Liver (tissue), 9 donors: ENCODE results near the gene SH2D5. TPM values are rescaled to one million over a fixed set of nuclear protein-coding genes. Genes with fewer than 3 reads are reported as not detected.

Experiments used
- DNase-seq: peaks from one replicate; pipeline ENCODE4 v3.0.0-alpha.2; 2017; ENCODE audit warnings: low spot score
- H3K27ac ChIP-seq, 2 donors: one replicate each; pipeline ENCODE4 v1.7.0; 2013; ENCODE audit warnings: inconsistent platforms in 2 of 2, low read length in 2 of 2, control low read depth in 1 of 2, low read depth in 1 of 2, mild to moderate bottlenecking in 1 of 2
- H3K27me3 ChIP-seq, 4 donors: one replicate each; pipeline versions ENCODE4 v1.6.1 to v1.7.0; 2013; ENCODE audit warnings: low read length in 3 of 4, inconsistent platforms in 1 of 4, mild to moderate bottlenecking in 1 of 4, moderate library complexity in 1 of 4; ENCODE audit not compliant: control insufficient read depth in 4 of 4, insufficient read depth in 4 of 4
- H3K36me3 ChIP-seq, 4 donors: one replicate each; pipeline versions ENCODE4 v1.6.1 to v1.7.0; 2013; ENCODE audit warnings: low read length in 3 of 4, mild to moderate bottlenecking in 3 of 4, low read depth in 1 of 4, moderate library complexity in 1 of 4; ENCODE audit not compliant: control insufficient read depth in 4 of 4, insufficient read depth in 3 of 4
- H3K4me1 ChIP-seq, 4 donors: one replicate each; pipeline versions ENCODE4 v1.6.1 to v1.7.0; 2013; ENCODE audit warnings: low read length in 3 of 4, mild to moderate bottlenecking in 3 of 4, moderate library complexity in 1 of 4; ENCODE audit not compliant: control insufficient read depth in 4 of 4, insufficient read depth in 4 of 4
- H3K4me3 ChIP-seq, 3 donors: one replicate each; pipeline versions ENCODE4 v1.6.1 to v1.7.0; 2013; ENCODE audit warnings: low read length in 3 of 3, control low read depth in 1 of 3, low read depth in 1 of 3, mild to moderate bottlenecking in 1 of 3
- H3K9ac ChIP-seq, 2 donors: one replicate each; pipeline ENCODE4 v1.7.0; 2013; ENCODE audit warnings: low read length in 2 of 2, mild to moderate bottlenecking in 2 of 2, moderate library complexity in 2 of 2, control low read depth in 1 of 2, low read depth in 1 of 2
- H3K9me3 ChIP-seq, 4 donors: one replicate each; pipeline versions ENCODE4 v1.6.1 to v1.7.0; 2013; ENCODE audit warnings: low read length in 3 of 4; ENCODE audit not compliant: control insufficient read depth in 4 of 4
- EGR1 ChIP-seq, 2 donors: IDR thresholded peaks; 2 replicates each; pipeline ENCODE4 v1.6.1; 2016 to 2018; ENCODE audit warnings: antibody characterized with exemption in 2 of 2, low read depth in 2 of 2
- FOXA2 ChIP-seq: IDR thresholded peaks from 2 replicates; pipeline ENCODE4 v1.6.1; 2016; ENCODE audit warnings: antibody characterized with exemption
- GABPA ChIP-seq, 2 donors: IDR thresholded peaks in 1 of 2; conservative IDR thresholded peaks in 1 of 2; 2 replicates each; pipeline ENCODE4 v1.6.1; 2016; ENCODE audit warnings: antibody characterized with exemption in 2 of 2, mild to moderate bottlenecking in 1 of 2, moderate library complexity in 1 of 2
- HNF4A ChIP-seq, 2 donors: conservative IDR thresholded peaks; 2 replicates each; pipeline ENCODE4 v1.6.1; 2016; ENCODE audit warnings: antibody characterized with exemption in 2 of 2, mild to moderate bottlenecking in 2 of 2
- JUND ChIP-seq, 2 donors: IDR thresholded peaks; 2 replicates each; pipeline ENCODE4 v1.6.1; 2016; ENCODE audit warnings: antibody characterized with exemption in 2 of 2
- NR2F2 ChIP-seq: IDR thresholded peaks from 2 replicates; pipeline ENCODE4 v1.6.1; 2016; ENCODE audit warnings: antibody characterized with exemption
- RAD21 ChIP-seq, 2 donors: IDR thresholded peaks; 2 replicates each; pipeline ENCODE4 v1.6.1; 2016; ENCODE audit warnings: antibody characterized with exemption in 2 of 2, mild to moderate bottlenecking in 2 of 2
- RXRA ChIP-seq, 2 donors: IDR thresholded peaks; 2 replicates each; pipeline ENCODE4 v1.6.1; 2017 to 2018; ENCODE audit warnings: antibody characterized with exemption in 2 of 2, mild to moderate bottlenecking in 1 of 2
- TAF1 ChIP-seq: conservative IDR thresholded peaks from 2 replicates; pipeline ENCODE4 v1.6.1; 2016; ENCODE audit warnings: antibody characterized with exemption, mild to moderate bottlenecking
- YY1 ChIP-seq: IDR thresholded peaks from 2 replicates; pipeline ENCODE4 v1.6.1; 2016; ENCODE audit warnings: antibody characterized with exemption, mild to moderate bottlenecking
- WGBS: extraction: QIAGEN DNeasy Blood & Tissue Kit; methylation state at CpG from one replicate; pipeline ENCODE4 v1.1.7; 2013; 5-methylcytosine and 5-hydroxymethylcytosine counted together
- polyA plus RNA-seq, 2 donors: library from polyadenylated mRNA; stranded (reverse) in 1 of 2; unstranded in 1 of 2; fragments of 200-250 nt in 1 of 2; fragments of >200 nt in 1 of 2; fragmentation: Nextera tagmentation in 1 of 2; extraction: Ambion mirVana in 1 of 2; gene quantifications; one replicate each; pipeline versions ENCODE4 v1.2.1 to v1.2.3, GENCODE V29; 2013 to 2015
- total RNA-seq, 2 donors: library from RNA; depleted of rRNA; stranded (reverse); fragments of >200 nt; gene quantifications; one replicate each; pipeline ENCODE4 v1.2.3, GENCODE V29; 2014
- TF ChIP-seq, protein P1 (sequence below): fragments of 150-350 bp; IDR thresholded peaks from 2 replicates; pipeline ENCODE4 v1.5.1; 2017; ENCODE audit warnings: improper control_type of control experiment, low read depth, low read length; ENCODE audit not compliant: missing input control
- TF ChIP-seq, protein P2 (sequence below): IDR thresholded peaks from 2 replicates; pipeline ENCODE4 v1.6.1; 2016; ENCODE audit warnings: antibody characterized with exemption
- TF ChIP-seq, protein P3 (sequence below): IDR thresholded peaks from 2 replicates; pipeline ENCODE4 v1.6.1; 2016; ENCODE audit warnings: antibody characterized with exemption, mild to moderate bottlenecking
- TF ChIP-seq, protein P4 (sequence below): IDR thresholded peaks from 2 replicates; pipeline ENCODE4 v1.6.1; 2016; ENCODE audit warnings: antibody characterized with exemption
- TF ChIP-seq, protein P5 (sequence below): IDR thresholded peaks from 2 replicates; pipeline ENCODE4 v1.6.1; 2016; ENCODE audit warnings: antibody characterized with exemption
- donor health status: healthy.
- donor health status: healthy.
- donor health status: healthy.
- donor health status: healthy.
- donor health status: healthy.

SH2D5 gene
- total and polyA plus RNA-seq, 4 donors: 0.05 TPM; not detected in 3

GRCh38 chr1:20726932-20727745, 5.4 kb downstream of the SH2D5 start:
- no peak for TF ChIP-seq GABPA (IDR thresholded peaks at IDR 0.05 in 1 of 2, conservative IDR thresholded peaks at IDR 0.05 in 1 of 2)
- H3K27me3 ChIP-seq: no peaks in the 10 kb centered on the region
- no peaks in the 10 kb centered on the region for H3K9me3 ChIP-seq
- H3K27ac ChIP-seq: no peak overlapping the region
- WGBS: 95% methylated on average over 17 of the region's 17 CpGs
- no peaks in the 10 kb centered on the region for H3K36me3 ChIP-seq
- no peak overlapping the region for H3K4me3 ChIP-seq
- DNase-seq: no peak
- H3K4me1 ChIP-seq: peaks cover 0 to 6% (median 4%) of the 10 kb centered on the region in 4 donors
- H3K9ac ChIP-seq: no peak overlapping the region

- peaks cover 0 to under 1% (median 0%) of the 10 kb centered on the region in 4 donors for H3K4me1 ChIP-seq
- no peak overlapping the region for H3K27ac ChIP-seq
- 89% methylated on average over 25 of the region's 25 CpGs for WGBS
- no peaks in the 10 kb centered on the region for H3K36me3 ChIP-seq
- H3K9ac ChIP-seq: no peak overlapping the region
- H3K4me3 ChIP-seq: no peak overlapping the region
- no peak for TF ChIP-seq RXRA (IDR thresholded peaks at IDR 0.05)
- TF ChIP-seq, protein P1, sequence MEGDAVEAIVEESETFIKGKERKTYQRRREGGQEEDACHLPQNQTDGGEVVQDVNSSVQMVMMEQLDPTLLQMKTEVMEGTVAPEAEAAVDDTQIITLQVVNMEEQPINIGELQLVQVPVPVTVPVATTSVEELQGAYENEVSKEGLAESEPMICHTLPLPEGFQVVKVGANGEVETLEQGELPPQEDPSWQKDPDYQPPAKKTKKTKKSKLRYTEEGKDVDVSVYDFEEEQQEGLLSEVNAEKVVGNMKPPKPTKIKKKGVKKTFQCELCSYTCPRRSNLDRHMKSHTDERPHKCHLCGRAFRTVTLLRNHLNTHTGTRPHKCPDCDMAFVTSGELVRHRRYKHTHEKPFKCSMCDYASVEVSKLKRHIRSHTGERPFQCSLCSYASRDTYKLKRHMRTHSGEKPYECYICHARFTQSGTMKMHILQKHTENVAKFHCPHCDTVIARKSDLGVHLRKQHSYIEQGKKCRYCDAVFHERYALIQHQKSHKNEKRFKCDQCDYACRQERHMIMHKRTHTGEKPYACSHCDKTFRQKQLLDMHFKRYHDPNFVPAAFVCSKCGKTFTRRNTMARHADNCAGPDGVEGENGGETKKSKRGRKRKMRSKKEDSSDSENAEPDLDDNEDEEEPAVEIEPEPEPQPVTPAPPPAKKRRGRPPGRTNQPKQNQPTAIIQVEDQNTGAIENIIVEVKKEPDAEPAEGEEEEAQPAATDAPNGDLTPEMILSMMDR: no peak
- TF ChIP-seq, protein P2, sequence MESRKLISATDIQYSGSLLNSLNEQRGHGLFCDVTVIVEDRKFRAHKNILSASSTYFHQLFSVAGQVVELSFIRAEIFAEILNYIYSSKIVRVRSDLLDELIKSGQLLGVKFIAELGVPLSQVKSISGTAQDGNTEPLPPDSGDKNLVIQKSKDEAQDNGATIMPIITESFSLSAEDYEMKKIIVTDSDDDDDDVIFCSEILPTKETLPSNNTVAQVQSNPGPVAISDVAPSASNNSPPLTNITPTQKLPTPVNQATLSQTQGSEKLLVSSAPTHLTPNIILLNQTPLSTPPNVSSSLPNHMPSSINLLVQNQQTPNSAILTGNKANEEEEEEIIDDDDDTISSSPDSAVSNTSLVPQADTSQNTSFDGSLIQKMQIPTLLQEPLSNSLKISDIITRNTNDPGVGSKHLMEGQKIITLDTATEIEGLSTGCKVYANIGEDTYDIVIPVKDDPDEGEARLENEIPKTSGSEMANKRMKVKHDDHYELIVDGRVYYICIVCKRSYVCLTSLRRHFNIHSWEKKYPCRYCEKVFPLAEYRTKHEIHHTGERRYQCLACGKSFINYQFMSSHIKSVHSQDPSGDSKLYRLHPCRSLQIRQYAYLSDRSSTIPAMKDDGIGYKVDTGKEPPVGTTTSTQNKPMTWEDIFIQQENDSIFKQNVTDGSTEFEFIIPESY: no peak
- no peak for TF ChIP-seq HNF4A (conservative IDR thresholded peaks at IDR 0.05)
- TF ChIP-seq RAD21 (IDR thresholded peaks at IDR 0.05): no peak
- TF ChIP-seq YY1: no peak
- TF ChIP-seq, protein P3, sequence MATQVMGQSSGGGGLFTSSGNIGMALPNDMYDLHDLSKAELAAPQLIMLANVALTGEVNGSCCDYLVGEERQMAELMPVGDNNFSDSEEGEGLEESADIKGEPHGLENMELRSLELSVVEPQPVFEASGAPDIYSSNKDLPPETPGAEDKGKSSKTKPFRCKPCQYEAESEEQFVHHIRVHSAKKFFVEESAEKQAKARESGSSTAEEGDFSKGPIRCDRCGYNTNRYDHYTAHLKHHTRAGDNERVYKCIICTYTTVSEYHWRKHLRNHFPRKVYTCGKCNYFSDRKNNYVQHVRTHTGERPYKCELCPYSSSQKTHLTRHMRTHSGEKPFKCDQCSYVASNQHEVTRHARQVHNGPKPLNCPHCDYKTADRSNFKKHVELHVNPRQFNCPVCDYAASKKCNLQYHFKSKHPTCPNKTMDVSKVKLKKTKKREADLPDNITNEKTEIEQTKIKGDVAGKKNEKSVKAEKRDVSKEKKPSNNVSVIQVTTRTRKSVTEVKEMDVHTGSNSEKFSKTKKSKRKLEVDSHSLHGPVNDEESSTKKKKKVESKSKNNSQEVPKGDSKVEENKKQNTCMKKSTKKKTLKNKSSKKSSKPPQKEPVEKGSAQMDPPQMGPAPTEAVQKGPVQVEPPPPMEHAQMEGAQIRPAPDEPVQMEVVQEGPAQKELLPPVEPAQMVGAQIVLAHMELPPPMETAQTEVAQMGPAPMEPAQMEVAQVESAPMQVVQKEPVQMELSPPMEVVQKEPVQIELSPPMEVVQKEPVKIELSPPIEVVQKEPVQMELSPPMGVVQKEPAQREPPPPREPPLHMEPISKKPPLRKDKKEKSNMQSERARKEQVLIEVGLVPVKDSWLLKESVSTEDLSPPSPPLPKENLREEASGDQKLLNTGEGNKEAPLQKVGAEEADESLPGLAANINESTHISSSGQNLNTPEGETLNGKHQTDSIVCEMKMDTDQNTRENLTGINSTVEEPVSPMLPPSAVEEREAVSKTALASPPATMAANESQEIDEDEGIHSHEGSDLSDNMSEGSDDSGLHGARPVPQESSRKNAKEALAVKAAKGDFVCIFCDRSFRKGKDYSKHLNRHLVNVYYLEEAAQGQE: no peak
- no peak for TF ChIP-seq EGR1 (IDR thresholded peaks at IDR 0.05; ENCODE audit: low read depth in 2 of 2)
- TF ChIP-seq, protein P4, sequence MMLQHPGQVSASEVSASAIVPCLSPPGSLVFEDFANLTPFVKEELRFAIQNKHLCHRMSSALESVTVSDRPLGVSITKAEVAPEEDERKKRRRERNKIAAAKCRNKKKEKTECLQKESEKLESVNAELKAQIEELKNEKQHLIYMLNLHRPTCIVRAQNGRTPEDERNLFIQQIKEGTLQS: no peak
- TF ChIP-seq, protein P5, sequence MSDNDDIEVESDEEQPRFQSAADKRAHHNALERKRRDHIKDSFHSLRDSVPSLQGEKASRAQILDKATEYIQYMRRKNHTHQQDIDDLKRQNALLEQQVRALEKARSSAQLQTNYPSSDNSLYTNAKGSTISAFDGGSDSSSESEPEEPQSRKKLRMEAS: no peak
- no peak for TF ChIP-seq FOXA2
- no peak for TF ChIP-seq GABPA (IDR thresholded peaks at IDR 0.05 in 1 of 2, conservative IDR thresholded peaks at IDR 0.05 in 1 of 2)
- no peak for TF ChIP-seq TAF1
- TF ChIP-seq JUND (IDR thresholded peaks at IDR 0.05): no peak
- TF ChIP-seq NR2F2: no peak
- H3K27me3 ChIP-seq: no peaks in the 10 kb centered on the region
- H3K9me3 ChIP-seq: no peaks in the 10 kb centered on the region
- DNase-seq: no peak
These were observed 6.2 kb downstream of the SH2D5 start for GRCh38 chr1:20726118-20726911.
